Endometrial microvascular endothelial cells (primary cell): ENCODE measurements around the gene BPHL. TPM values are rescaled to one million over a fixed set of nuclear protein-coding genes. Genes with fewer than 3 reads are reported as not detected.
"Not testable (repeated sequence)": the region's sequence is repeated elsewhere in the genome, so short reads cannot be mapped to it uniquely, and the experiment has no call there.

Source experiments
- in situ Hi-C: cut with HindIII; loops from 2 replicates; pipeline ENCODE4 v1.10.0; 2017; ENCODE audit warnings: low sequenced_read_pairs, low pct_unique_long_range_greater_than_20kb; ENCODE audit errors: inconsistent ontology term
- total RNA-seq: library from RNA; depleted of rRNA; stranded (reverse); fragments of >200 nt; gene quantifications from one replicate; pipeline ENCODE4 v1.2.3, GENCODE V29; 2015; ENCODE audit errors: inconsistent ontology term

The BPHL gene
- total RNA-seq, 1 donor from 2014 or later, result 20.0 TPM

- in situ Hi-C loops, result no loop called here
These were observed 579 bp upstream of the BPHL start for GRCh38 chr6:3117912-3118352.

DNA sequence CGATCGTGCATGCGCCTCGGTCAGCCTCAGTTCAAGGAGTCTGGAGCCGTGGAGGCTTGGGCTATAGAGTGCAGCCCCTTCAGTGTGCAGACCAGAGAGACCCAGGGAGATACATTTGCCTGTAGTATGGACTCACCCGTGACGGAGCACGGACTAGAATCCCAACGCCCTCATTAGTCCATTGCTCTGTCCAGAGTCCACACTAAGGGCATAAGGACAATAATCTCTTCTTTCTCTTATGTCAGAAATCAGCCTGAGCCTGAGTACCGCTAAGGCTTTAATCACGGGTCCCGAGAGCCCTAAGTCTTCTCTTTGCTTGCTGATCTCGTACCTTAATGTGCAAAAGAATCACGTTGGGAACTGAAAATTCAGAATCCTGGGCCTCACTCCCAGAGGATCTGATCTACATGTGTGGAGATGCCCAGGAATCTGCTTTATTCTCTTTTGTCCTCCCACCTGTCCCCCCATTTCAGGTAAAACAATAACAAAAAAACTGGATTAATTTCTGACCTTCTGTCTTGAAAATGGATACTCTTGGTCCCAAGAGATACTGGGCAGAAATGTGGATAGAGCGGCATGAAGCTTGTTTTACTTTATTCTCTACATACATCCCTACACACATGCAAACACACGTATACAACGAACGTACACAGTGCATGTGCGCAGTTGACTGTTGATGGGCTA is 671 bp downstream of the BPHL start:
- in situ Hi-C loops, result no loop called here

DNA sequence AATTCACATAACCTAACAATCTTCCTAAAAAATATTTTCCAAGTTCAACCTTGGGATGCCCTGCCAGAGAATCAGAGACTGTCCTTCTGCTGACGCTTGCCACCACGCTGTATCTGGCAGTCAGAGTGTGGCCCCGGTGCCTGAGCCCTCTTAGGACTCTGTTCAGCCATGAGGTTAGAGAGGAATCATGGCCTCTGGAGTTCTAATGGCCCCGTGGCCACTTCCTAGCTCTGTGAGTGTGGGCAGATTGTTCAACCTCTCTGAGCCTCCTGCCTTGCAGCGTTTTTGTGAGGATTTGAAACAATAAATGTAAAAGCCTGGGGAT is 2.2 kb downstream of the BPHL start:
- in situ Hi-C loops, result no loop called here

DNA sequence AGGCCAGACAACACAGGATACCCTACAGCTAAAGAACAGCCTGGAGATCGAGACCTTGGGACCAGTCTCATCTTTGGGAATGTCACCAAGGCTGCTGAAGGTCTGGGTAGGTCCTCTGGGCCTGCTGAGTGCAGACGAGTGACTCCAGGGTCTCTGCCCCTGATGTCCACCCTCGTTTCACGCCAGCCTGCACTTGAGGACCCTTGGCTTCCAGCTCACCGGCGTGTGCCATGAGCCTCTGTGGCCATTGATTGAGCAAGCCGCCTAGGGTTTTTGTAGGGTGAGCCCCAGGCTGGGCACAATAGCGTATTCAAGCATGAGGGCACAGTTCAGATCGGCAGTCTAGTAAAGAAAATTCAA is 4.3 kb downstream of the BPHL start:
- in situ Hi-C loops, result no loop called here

DNA sequence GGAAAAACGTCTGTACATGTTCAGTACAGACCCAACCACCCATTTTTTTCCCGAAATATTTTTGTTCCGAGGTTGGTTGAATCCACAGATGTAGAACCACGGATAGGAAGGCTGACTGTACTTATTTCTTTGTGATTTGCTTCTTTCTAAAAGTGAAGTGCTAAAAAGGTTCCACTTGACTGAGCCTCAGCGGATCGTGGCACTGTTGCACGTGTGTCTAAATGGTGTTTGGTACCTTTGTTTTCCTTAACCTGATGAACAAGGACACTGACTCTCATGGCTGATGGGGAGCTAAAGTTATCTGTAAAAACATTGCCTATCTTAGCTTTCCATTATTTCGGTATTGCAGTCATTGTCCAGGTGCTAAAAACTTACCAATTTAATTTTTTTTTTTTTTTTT is 6.2 kb downstream of the BPHL start:
- in situ Hi-C loops, result no loop called here

DNA sequence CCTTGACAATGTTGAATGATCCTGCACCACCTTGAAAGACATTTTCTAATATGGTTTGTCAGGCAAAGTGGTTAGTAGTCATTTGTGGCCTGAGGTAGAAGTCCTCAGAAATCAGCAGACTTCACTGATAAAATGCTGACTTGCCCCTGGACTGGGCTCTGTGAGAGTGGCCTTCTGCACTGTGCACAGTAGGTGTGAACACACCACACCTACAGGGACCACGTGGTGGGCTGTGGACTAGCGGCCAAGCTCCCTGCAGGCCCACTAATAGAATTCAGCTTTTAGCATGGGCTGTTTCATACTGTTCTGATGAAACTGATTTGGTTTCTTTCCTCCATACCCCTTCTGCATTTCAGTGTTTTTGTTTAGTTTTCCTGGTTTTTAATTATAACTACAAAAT is 7.3 kb downstream of the BPHL start:
- in situ Hi-C loops, result no loop called here

DNA sequence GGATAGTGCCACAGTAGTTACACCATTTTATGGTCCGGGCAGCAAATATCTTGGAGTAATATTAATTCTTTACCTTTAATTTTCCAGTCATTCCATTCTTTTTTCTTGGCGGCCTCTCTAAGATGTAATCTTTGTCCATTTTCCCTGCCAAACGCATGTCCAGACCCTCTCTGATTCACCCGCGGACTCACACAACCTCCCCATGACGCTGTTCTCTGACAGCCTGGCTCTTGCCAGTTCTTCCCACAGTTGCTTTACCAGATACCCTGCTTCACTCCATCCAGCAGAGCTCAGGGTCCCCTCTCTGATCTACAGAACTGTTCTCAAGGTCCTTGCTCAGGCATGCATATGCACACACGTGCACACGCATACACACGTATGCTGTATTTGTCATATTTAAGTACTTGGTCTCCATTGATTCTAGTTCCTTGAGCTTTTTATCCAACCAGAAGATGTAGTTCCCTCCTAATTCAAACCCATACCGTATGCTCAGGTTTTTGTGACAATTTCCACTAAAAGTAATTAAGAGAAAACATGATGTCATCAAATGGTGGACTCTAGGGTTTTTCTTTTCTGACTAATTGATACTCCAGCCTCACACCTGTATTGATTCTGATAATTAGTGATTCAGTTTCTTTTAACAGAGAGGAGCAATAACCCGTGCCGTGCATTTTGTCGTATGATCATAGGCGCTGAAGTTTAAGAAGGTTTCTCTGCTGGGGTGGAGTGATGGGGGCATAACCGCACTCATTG is 10.0 kb downstream of the BPHL start:
- in situ Hi-C loops, result no loop called here

- in situ Hi-C loops, result no loop called here
These were observed 13.2 kb downstream of the BPHL start for GRCh38 chr6:3131695-3132094.

GRCh38 chr6:3133515-3133914 is 15.0 kb downstream of the BPHL start:
- in situ Hi-C loops, result no loop called here

GRCh38 chr6:3135668-3136291 is 17.3 kb downstream of the BPHL start:
- in situ Hi-C loops, result no loop called here

DNA sequence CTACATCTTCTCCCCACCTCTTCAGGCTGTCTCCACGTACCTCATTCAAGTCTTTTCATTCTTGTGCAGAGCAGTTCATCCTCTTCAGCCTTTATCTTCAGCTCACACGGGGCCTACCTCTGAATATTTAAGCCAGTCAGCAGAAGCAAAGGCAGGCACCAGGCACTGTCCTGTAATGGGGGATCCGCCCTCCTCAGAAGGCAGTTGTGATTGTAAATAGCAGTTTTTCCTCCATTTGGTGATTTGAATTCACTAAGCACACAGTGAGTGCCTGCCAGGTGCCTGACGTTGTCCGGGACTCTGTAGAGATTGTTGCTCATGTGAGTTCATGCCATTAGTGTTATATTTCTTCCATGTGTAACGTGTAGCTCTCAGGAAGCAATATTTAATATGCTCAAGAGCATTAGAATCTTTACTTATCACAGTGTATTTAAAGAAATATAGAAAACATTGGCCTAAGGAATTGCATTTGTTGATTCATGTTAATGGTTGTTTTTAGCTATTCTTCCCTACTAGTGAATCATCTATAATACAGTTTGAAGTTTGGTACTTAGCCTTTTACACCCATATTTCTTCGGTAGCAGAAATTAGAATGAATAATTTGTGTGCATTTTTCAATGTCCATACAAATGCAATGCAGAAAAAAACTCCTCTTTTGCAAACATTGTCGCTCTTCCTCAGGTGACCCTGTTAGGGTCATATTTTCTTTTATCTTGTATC is 17.9 kb downstream of the BPHL start:
- in situ Hi-C loops, result no loop called here

DNA sequence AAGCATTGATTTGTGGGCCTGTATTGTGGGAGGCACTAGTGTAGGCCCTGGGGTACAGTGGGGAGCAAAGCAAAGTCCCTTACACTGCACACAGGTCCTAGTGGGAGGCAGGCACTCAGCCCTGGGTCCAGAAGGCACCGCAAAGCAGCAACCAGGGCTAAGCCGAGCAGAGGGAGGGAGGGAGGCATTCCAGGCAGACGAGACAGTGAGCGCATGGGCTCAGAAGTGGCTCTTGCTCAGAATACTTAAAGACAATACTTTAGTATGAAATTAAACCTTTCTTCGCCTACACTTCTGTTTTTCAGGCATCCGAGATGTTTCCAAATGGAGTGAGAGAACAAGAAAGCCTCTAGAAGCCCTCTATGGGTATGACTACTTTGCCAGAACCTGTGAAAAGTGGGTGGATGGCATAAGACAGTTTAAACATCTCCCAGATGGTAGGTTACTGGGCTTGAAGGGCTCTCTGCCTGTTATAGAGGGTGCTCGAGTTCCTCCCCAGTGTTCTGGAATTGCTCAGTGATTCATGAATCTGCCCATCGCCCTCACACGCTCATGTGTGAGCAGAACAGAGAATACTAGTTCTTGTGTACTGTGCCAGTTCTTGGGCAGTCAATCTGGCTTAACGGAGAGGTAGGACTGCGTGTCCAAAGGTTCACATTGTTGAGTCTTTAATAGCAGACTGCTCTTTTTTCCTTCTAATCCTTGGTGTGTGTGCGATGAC is 18.7 kb downstream of the BPHL start:
- in situ Hi-C loops, result no loop called here

GRCh38 chr6:3137873-3138272 is 19.4 kb downstream of the BPHL start:
- in situ Hi-C loops, result not testable (repeated sequence)

GRCh38 chr6:3138341-3138740 is 19.8 kb downstream of the BPHL start:
- in situ Hi-C loops, result no loop called here

GRCh38 chr6:3139090-3139903 is 20.8 kb downstream of the BPHL start:
- in situ Hi-C loops, result no loop called here

DNA sequence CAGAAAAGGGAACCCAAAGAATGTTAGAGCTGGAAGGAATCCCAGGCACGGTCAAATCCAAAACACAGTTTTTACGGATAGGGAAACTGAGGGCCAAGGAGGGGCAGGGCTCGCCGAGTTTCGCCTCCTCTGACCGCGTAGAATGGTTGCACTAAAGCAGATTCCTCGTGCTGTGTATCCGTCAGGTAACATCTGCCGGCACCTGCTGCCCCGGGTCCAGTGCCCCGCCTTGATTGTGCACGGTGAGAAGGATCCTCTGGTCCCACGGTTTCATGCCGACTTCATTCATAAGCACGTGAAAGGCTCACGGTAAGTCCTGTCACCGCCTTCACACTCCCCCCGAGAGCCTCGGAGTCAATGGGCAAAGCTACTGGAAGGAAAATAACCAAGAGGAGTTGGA is 21.7 kb downstream of the BPHL start:
- in situ Hi-C loops, result no loop called here

GRCh38 chr6:3142536-3142935 is 24.0 kb downstream of the BPHL start:
- in situ Hi-C loops, result no loop called here

- in situ Hi-C loops, result no loop called here
These were observed 24.6 kb downstream of the BPHL start for GRCh38 chr6:3143158-3143557.
